Cardiac ventricle fibroblast (primary cell): ENCODE data around the gene ARHGEF7. TPM values are rescaled to one million over a fixed set of nuclear protein-coding genes. Genes with fewer than 3 reads are reported as not detected.

ENCODE experiments used
- total RNA-seq: library from RNA; depleted of rRNA; stranded (reverse); fragments of >200 nt; gene quantifications from 2 replicates; pipeline ENCODE4 v1.2.3, GENCODE V29; 2015

ARHGEF7 gene, protein sequence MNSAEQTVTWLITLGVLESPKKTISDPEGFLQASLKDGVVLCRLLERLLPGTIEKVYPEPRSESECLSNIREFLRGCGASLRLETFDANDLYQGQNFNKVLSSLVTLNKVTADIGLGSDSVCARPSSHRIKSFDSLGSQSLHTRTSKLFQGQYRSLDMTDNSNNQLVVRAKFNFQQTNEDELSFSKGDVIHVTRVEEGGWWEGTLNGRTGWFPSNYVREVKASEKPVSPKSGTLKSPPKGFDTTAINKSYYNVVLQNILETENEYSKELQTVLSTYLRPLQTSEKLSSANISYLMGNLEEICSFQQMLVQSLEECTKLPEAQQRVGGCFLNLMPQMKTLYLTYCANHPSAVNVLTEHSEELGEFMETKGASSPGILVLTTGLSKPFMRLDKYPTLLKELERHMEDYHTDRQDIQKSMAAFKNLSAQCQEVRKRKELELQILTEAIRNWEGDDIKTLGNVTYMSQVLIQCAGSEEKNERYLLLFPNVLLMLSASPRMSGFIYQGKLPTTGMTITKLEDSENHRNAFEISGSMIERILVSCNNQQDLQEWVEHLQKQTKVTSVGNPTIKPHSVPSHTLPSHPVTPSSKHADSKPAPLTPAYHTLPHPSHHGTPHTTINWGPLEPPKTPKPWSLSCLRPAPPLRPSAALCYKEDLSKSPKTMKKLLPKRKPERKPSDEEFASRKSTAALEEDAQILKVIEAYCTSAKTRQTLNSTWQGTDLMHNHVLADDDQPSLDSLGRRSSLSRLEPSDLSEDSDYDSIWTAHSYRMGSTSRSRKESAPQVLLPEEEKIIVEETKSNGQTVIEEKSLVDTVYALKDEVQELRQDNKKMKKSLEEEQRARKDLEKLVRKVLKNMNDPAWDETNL
- 22.8 and 26.9 TPM in 2 replicates for total RNA-seq

DNA sequence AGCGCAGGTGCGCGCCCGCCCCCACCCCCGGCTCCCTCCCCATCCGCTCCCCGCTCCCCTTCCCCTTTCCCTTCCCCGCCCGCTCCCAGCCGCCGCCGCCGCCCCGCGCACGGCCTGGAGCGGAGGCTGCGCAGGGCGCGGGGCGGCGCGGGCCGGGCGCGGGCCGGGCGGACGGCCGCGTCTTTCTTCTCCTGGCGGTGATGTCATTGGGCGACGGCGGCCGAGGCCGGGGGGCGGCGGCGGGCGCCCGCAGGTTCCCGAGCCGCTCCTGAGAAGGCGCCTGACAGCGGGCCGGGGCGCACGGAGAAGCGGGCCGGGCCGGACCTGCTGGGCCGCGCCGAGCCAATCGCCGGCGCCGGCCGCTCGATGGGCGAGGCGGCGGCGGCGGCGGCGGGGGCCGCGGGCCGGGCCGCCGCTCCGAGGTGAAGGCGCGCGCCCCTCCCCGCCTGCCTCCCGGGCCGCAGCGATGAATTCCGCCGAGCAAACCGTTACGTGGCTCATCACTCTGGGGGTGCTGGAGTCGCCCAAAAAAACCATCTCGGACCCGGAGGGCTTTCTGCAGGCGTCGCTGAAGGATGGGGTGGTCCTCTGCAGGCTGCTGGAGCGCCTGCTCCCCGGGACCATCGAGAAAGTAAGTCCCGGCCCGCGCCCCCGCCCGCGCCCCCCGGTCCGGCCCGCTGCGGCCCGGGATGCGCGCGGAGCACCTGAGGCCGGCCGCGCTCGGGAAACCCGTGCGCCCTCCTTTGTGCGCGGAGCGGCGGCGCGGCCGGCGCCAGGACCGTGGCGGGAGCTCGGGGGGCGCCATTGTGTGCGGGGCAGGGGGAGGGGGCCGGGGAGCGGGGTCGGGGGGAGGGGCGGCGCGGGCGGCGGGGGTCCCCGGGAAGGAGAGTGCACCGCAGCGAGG, at the start of gene ARHGEF7:
Gene ARHGEF7, plus strand, starts transcription at position 250 of the 904 bp plus-strand sequence. Its CDS starts 217 bp downstream, at position 467.

DNA sequence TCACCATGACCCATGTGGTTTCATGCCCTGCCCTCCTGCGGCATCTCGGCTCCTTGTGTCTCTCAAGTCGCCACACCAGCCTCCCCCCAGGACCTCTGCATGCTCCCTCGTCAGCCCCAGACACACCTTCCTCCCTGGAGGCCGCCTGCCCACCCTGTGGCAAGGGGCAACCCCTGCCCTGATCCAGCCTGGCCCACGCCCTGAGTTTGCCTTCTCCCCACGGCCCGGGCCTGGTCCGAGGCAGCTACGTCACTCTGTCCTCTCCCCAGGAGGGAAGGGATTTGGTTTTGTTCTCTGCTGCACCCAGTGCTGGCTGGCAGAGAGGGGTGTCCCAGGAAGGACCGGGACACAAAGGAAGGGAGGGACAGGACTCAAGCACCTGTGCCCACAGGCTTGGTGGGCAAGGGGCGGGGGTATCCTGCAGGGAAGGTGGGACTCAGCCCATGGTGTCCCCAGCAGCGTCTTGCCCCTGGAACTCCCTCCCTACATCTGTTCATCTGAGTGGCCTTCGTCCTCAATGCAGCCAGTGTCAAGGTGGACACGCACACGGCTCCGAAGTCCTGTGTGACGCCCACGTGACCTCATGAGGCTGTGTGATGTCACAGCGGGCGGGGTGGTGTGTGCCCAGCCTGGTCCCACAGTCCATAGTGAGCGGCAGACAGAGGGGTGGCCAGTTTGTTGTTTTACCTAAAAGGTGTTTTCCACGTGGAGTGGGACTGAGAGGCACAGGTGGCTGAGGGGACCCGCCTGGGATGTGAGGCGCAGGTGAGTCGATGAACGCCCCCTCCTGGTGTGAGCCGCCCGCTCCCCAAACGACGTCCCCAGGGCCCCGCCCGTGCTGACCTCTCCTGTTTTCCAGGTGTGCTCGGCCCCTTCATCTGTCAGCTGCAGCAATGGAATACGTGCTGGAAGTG, 205.1 kb downstream of the ARHGEF7 start, which contains the start of gene TEX29:
Gene TEX29, plus strand, starts transcription at position 645 of the 914 bp plus-strand sequence. Its CDS starts 249 bp downstream, at position 894.

Other genes with a start within 250 kb of the ARHGEF7 start
- gene ANKRD10, start 200.2 kb upstream of the ARHGEF7 start, total RNA-seq = 37.7 and 41.8 TPM in 2 replicates
- not detected in 2 replicates for gene TEX29, start 205.3 kb downstream of the ARHGEF7 start, total RNA-seq